SK-MEL-5 (cell line): Measurements from ENCODE around the gene SLC39A8. TPM values are rescaled to one million over a fixed set of nuclear protein-coding genes. Genes with fewer than 3 reads are reported as not detected.
"Not testable (repeated sequence)": the region's sequence is repeated elsewhere in the genome, so short reads cannot be mapped to it uniquely, and the experiment has no call there.

Experiments used
- DNase-seq: peaks from one replicate; pipeline ENCODE4 v3.0.0-alpha.2; 2016; ENCODE audit warnings: low read depth, low spot score
- in situ Hi-C: cut with HindIII; loops from 2 replicates; pipeline ENCODE4 v1.10.0; 2016; ENCODE audit warnings: low sequenced_read_pairs, high pct_unique_total_duplicates, low pct_unique_long_range_greater_than_20kb
- total RNA-seq: library from RNA; depleted of rRNA; stranded (reverse); fragments of >200 nt; shearing (Covaris generic); gene quantifications from 2 replicates; pipeline ENCODE4 v1.2.3, GENCODE V29; 2014

The SLC39A8 gene
- total RNA-seq, 1 experiment from 2014 or later = 20.5 TPM

DNA sequence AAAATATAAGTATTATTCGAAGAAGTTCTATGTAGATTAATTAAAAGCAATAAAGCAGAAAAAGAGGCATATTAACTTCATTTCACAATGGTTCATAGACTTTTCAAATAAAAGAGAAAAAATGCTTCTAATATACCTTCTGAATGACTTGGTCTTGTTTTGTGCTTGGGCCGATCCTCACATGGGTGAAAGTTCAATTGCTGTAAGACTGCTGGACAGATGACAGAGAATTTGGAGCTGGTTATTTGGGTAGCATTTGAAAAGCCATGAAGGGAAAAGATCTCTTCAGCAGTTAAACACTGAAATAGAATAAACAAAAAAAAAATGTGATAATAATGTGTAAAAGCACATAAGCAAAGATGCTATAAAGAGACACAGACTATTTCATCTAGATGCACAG is 29.8 kb downstream of the SLC39A8 start:
- in situ Hi-C loops = no loop called here

GRCh38 chr4:102312417-102312816 is 32.9 kb downstream of the SLC39A8 start:
- no peak for DNase-seq
- in situ Hi-C loops = no loop called here

More for the DNA sequence above, 29.8 kb downstream of the SLC39A8 start:
- DNase-seq = no peak

GRCh38 chr4:102311912-102312311 is 33.4 kb downstream of the SLC39A8 start:
- DNase-seq = no peak
- in situ Hi-C loops = no loop called here

DNA sequence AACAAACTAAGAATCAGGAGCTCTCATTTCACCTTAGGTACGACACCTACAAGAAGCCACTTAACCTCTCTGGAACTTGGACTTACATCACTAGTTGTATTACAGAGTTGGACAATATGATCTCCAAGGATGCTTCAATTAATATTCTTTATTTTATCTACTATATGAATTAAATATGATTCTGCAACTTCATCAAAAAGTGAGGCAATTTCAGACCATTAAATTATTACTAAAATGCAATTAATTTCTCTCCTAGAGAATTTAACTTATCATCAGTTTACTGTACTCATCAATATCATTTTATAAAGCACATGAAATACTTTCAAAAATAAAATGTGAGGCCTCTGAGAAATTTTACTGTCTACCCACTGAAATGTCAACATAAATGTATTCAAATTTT is 33.9 kb downstream of the SLC39A8 start:
- no peak for DNase-seq
- in situ Hi-C loops = no loop called here

GRCh38 chr4:102308032-102308799 is 37.1 kb downstream of the SLC39A8 start:
- no peak for DNase-seq
- in situ Hi-C loops = no loop called here

DNA sequence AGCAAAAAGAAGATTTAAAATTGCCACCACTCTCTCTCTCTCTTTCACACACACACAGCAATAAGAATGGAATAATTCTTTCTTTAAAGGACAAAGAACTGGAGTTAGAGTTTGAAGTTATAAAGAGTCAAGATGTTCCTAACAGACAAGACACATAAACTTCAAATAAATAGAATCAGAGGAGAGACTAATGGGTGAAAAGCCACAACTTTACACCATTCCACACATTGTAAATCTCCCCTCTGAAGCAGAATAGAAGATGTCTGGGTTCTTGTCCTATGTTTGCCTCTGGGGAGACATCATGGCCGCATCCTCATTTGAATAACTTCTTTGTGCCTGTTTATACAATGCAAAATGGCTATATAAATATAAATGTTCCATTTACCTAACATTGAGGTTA is 39.6 kb downstream of the SLC39A8 start:
- DNase-seq = no peak
- in situ Hi-C loops = no loop called here

DNA sequence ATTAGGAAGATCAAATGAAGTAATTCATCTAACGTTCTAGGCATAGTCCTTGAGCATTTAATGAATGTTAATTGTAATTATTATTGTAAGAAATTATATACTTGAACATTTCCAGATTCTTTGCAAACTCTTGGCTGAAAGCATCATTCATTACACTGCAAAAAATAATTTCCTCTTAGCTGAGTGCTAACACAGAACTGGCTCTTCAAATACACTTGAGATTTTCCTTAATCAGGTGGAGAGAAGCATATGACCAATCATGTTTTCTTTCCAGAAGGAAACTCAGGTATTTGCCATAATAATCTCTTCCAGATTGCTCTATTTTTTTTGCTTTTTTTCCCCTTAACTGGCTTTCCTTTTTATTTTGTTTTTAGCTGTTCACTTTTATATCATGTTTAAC is 42.5 kb downstream of the SLC39A8 start:
- DNase-seq = no peak
- in situ Hi-C loops = no loop called here

DNA sequence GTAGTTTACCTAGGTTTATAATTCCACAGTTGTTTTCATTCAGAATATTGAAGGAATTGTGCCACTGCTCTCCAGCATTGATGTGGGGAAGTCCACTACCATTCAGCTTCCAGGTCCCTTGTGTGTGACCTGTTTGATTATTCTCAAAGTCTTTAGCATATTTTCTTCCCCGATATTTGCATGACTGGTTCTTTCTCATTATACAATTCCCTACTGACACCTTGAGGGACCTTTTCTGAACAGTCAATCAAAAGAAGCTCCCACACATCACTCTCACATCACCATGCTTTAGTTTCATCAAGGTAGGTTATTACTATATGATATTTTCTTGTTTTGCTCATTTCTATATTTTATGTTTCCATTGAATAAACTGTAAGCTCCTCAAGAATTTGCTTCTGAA is 44.1 kb downstream of the SLC39A8 start:
- in situ Hi-C loops = no loop called here
- no peak for DNase-seq

DNA sequence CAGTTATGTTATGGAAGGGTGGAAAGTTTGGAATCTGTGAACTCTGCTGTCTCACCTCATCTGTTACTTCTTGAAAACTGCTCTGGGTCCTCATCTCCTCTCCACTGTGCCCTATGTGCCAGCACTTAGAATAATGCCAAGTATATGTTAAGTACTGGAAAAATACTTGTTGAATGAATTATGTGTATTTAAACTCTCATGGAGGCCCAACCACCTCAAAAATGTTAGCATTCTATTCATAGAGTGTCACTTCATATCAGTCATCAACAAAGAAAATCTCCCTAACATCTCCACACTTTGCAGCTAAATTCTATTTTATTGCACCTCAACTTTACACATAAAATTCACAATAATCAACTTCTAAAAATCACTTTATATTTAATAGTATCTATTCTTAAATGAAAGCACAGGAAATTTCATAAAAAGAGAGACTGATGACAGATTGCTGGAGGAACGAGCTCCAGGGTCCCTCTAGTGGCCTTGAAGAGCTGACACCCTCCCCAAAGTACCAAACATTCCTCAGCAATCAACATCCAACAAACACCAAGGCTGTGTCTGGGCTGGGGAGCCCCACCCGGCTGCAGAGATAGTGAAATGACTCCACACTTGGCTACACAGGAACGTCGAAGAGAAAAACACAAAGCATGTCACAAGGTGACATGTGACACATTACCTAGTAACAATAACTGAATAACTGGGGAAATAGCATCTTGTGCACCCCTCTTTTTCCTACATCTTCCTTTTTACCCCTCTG is 45.8 kb downstream of the SLC39A8 start:
- in situ Hi-C loops = no loop called here
- DNase-seq = peak; percentile 37

DNA sequence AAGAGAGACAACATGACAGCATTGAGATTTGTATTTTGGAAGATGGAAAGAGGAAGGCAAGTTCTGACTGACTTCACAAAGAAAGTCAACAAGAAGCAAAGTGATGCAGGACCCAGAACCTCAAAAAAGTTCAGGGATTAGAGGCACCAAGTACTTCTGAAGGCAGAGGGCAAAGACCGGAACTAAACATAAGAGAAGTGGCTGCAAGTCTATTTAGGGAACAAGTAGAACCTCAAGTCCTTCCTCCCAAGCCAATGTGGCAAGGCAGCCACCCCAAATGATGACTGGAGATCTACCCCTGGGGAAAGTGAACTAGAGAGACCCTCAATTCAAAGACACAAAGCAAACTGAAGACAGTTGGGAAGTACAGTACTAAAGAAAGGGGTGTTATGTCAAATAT is 46.6 kb downstream of the SLC39A8 start:
- no peak for DNase-seq
- in situ Hi-C loops = no loop called here

DNA sequence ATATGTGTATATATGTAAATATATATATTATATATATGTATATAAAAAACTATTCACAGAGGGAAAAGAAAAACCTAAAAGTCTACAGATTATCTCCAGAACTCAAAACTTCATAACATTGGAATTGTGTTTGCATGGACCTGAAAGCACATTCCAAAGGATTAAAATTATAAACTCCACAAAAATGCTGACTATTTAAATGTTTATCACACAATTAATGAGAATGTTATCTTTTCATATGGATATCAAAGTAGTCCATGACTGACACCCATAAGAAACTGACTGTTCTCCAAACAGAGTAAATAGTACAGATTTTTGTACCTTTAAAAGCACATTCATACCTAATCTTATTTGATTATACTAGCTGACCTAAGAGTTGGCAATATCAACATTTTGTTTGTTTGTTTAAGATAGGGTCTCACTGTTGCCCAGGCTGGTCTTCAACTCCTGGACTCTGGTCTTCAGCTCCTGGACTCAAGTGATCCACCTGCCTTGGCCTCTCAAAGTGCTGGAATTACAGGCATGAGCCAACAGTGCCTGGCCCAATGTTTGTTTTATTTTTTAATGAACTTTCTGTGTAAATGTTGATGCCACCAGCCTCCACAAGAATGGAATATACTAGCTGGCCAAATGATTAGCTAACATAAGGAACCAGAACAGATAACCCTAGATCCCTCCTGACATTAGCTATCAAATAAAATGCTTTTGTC is 50.0 kb downstream of the SLC39A8 start:
- DNase-seq = no peak
- in situ Hi-C loops = no loop called here

- in situ Hi-C loops = no loop called here
- no peak for DNase-seq
Observed at GRCh38 chr4:102288497-102288896, 56.8 kb downstream of the SLC39A8 start.

DNA sequence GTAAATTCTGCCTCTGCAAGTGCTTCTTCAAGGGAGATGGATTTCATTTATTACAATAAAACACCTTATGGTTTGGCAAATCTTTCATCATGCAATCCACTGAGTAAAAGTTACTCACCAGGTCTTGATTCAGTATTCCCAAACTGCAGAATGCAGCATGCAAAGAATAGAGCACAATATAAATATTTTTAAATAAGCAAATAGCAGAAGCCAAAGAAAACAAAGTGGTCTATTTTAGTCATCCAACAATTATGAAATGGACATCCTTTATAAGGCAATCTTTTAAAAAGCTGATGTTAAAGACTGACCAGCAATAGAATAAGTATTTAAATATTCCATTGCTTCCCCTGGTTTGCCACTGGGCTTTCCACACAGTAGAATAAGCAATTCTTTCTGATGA is 59.5 kb downstream of the SLC39A8 start:
- no peak for DNase-seq
- in situ Hi-C loops = no loop called here

GRCh38 chr4:102281171-102281839 is 64.0 kb downstream of the SLC39A8 start:
- DNase-seq = no peak
- in situ Hi-C loops = no loop called here

DNA sequence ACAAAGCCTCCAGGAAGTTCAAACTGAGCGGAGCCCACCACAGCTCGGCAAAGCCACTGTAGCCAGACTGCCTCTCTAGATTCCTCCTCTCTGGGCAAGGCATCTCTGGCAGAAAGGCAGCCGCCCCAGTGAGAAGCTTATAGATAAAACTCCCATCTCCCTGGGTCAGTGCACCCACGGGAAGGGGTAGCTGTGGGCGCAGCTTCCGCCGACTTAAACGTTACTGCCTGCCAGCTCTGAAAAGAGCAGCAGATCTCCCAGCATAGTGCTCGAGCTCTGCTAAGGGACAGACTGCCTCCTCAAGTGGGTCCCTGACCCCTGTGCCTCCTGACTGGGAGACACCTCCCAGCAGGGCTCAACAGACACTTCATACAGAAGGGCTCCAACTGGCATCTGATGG is 72.0 kb downstream of the SLC39A8 start:
- in situ Hi-C loops, DNase-seq: not testable (repeated sequence)

DNA sequence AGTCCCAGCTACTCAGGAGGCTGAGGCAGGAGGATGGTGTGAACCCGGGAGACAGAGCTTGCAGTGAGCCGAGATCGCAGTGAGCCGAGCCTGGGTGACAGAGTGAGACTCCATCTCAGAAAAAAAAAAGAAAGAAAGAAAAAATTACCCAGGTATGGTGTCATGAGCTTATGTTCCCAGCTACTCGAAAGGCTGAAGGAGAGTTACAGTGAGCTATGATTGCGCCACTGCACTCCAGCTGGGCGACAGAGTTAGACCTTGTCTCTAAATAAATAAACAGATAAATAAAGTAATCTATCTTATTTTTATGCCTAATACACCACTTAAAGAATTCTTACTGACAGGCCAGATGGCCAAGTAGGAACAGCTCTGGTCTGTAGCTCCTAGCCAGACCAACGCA is 73.0 kb downstream of the SLC39A8 start:
- no peak for DNase-seq
- in situ Hi-C loops = no loop called here

GRCh38 chr4:102268355-102268754 is 76.9 kb downstream of the SLC39A8 start:
- in situ Hi-C loops = no loop called here
- DNase-seq = no peak
